Hepatocyte (in vitro differentiated cells): ENCODE results near the gene ADAMTSL3. TPM values are rescaled to one million over a fixed set of nuclear protein-coding genes. Genes with fewer than 3 reads are reported as not detected.

Experiments
- DNase-seq: peaks from one replicate; pipeline ENCODE4 v3.0.0-alpha.2; 2016; ENCODE audit warnings: low spot score
- H2AFZ ChIP-seq: fragments of 200-600 bp; sonication (generic); 2 replicates; pipeline ENCODE4 v1.6.0; 2016; ENCODE audit warnings: antibody characterized with exemption, mild to moderate bottlenecking
- H3K27ac ChIP-seq: fragments of 200-600 bp; sonication (generic); 2 replicates; pipeline ENCODE4 v1.5.1; 2016; ENCODE audit warnings: mild to moderate bottlenecking
- H3K27me3 ChIP-seq: fragments of 200-600 bp; sonication (generic); 2 replicates; pipeline ENCODE4 v1.6.1; 2016
- H3K36me3 ChIP-seq: fragments of 200-600 bp; sonication (generic); replicated peaks from 2 replicates; pipeline ENCODE4 v1.5.1; 2016; ENCODE audit warnings: low read depth; ENCODE audit not compliant: insufficient read depth
- H3K4me1 ChIP-seq: fragments of 200-600 bp; sonication (generic); 2 replicates; pipeline ENCODE4 v1.5.1; 2016; ENCODE audit warnings: mild to moderate bottlenecking, moderate library complexity; ENCODE audit not compliant: insufficient read depth
- H3K4me2 ChIP-seq: fragments of 200-600 bp; sonication (generic); 2 replicates; pipeline ENCODE4 v1.6.0; 2016
- H3K4me3 ChIP-seq: fragments of 200-600 bp; sonication (generic); 2 replicates; pipeline ENCODE4 v1.5.1; 2016; ENCODE audit warnings: mild to moderate bottlenecking
- H3K79me2 ChIP-seq: fragments of 200-600 bp; sonication (generic); 2 replicates; pipeline ENCODE4 v1.6.0; 2017; ENCODE audit warnings: mild to moderate bottlenecking
- H3K9me2 ChIP-seq: fragments of 200-600 bp; sonication (generic); replicated peaks from 2 replicates; pipeline ENCODE4 v1.6.0; 2017; ENCODE audit warnings: mild to moderate bottlenecking; ENCODE audit not compliant: insufficient read depth
- H3K9me3 ChIP-seq: fragments of 200-600 bp; sonication (generic); 2 replicates; pipeline ENCODE4 v1.5.1; 2016; ENCODE audit warnings: low read depth, mild to moderate bottlenecking
- H4K20me1 ChIP-seq: fragments of 200-600 bp; sonication (generic); 2 replicates; pipeline ENCODE4 v1.6.0; 2016; ENCODE audit warnings: mild to moderate bottlenecking; ENCODE audit not compliant: insufficient read depth, poor library complexity, severe bottlenecking
- EZH2 ChIP-seq: fragments of 200-600 bp; sonication (generic); IDR thresholded peaks from 2 replicates; pipeline ENCODE4 v1.6.1; 2016; ENCODE audit warnings: antibody characterized with exemption, mild to moderate bottlenecking, borderline replicate concordance
- EZH2phosphoT487 ChIP-seq: fragments of 200-600 bp; sonication (generic); IDR thresholded peaks from one replicate; pipeline ENCODE4 v1.6.1; 2018; ENCODE audit warnings: antibody characterized with exemption, mild to moderate bottlenecking, low read depth, moderate library complexity; ENCODE audit not compliant: unreplicated experiment, severe bottlenecking
- WGBS: methylation state at CpG from one replicate; pipeline ENCODE4 v1.1.6; 2016; ENCODE audit warnings: low lambda C conversion rate; ENCODE audit errors: missing lambda C conversion rate; 5-methylcytosine and 5-hydroxymethylcytosine counted together
- polyA plus RNA-seq: library from polyadenylated mRNA; unstranded; fragments of >200 nt; fragmentation: Nextera tagmentation; extraction: Ambion mirVana; gene quantifications from 2 replicates; pipeline ENCODE4 v1.2.1, GENCODE V29; 2016
- total RNA-seq: library from RNA; depleted of rRNA; stranded (reverse); fragments of >200 nt; gene quantifications from 2 replicates; pipeline ENCODE4 v1.2.3, GENCODE V29; 2014
- TF ChIP-seq, protein P1 (sequence below): fragments of 200-600 bp; sonication (generic); IDR thresholded peaks from 2 replicates; pipeline ENCODE4 v1.5.1; 2016; ENCODE audit warnings: antibody characterized with exemption, mild to moderate bottlenecking; ENCODE audit not compliant: poor library complexity

The ADAMTSL3 gene
- total and polyA plus RNA-seq, 2 experiments from 2014 or later, result 5.0 to 5.2 TPM

DNA sequence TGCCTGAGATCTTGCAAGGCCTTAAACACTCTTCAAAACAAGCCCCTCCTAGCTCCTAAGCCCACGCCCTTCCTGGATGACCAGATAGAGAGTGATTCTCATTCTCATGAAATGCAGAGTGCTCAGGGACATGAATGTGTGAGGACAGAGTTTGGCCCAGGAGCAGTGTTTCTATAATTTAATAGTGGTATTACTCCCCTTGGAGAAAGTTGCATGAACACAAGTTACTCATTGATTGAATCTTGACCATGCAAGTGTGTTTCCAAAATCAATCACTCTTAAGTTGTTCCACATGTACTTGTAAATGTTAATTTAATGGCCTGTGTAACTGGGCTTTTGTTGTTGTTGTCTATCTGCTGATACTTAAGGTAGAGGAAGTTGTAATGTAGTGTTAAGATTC is 181.6 kb downstream of the ADAMTSL3 start:
- Histone ChIP-seq H3K79me2 (no peaks in the 10 kb centered on the region), H4K20me1 (no peaks in the 10 kb centered on the region), H3K9me2 (no peaks in the 10 kb centered on the region), H3K36me3 (no peaks in the 10 kb centered on the region), H2AFZ (no peak overlapping the region), H3K4me1 (no peaks in the 10 kb centered on the region), H3K27me3 (no peaks in the 10 kb centered on the region), H3K4me2 (no peak overlapping the region), H3K27ac (no peak overlapping the region), H3K9me3 (no peaks in the 10 kb centered on the region), H3K4me3 (no peak overlapping the region)
- DNase-seq, result no peak
- WGBS, result 80% methylated on average over 1 of the region's 1 CpG
- TF ChIP-seq EZH2phosphoT487 (no peak), EZH2 (no peak)
- TF ChIP-seq, protein P1, sequence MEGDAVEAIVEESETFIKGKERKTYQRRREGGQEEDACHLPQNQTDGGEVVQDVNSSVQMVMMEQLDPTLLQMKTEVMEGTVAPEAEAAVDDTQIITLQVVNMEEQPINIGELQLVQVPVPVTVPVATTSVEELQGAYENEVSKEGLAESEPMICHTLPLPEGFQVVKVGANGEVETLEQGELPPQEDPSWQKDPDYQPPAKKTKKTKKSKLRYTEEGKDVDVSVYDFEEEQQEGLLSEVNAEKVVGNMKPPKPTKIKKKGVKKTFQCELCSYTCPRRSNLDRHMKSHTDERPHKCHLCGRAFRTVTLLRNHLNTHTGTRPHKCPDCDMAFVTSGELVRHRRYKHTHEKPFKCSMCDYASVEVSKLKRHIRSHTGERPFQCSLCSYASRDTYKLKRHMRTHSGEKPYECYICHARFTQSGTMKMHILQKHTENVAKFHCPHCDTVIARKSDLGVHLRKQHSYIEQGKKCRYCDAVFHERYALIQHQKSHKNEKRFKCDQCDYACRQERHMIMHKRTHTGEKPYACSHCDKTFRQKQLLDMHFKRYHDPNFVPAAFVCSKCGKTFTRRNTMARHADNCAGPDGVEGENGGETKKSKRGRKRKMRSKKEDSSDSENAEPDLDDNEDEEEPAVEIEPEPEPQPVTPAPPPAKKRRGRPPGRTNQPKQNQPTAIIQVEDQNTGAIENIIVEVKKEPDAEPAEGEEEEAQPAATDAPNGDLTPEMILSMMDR, result no peak

DNA sequence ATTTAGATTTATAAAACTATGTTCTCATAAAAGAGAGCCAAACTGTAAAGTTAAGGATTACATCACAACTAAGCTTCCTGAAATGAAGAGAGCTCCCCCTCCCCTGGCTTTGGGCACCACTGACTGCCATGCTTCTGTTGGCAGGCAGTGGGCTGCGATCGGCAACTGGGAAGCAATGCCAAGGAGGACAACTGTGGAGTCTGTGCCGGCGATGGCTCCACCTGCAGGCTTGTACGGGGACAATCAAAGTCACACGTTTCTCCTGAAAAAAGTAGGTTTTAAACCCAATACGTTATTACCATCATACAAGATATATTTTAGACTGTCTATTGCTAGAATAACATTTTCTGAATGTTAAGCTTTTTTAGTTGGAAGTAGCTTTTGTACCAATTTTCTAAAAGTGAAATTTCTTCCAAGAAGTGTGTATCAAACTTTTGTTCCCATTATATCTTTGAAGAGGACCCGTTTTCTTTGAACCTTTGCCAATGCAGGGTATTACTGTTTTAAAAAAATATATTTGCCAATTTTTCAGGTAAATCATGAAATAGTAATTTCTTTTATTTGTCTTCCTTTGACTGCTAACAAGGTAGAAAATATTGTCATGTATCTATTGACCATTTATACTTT is 184.1 kb downstream of the ADAMTSL3 start:
- Histone ChIP-seq H2AFZ (no peak overlapping the region), H3K27ac (no peak overlapping the region), H4K20me1 (no peaks in the 10 kb centered on the region), H3K36me3 (no peaks in the 10 kb centered on the region), H3K9me2 (no peaks in the 10 kb centered on the region), H3K79me2 (no peaks in the 10 kb centered on the region), H3K4me1 (no peaks in the 10 kb centered on the region), H3K9me3 (no peaks in the 10 kb centered on the region), H3K27me3 (no peaks in the 10 kb centered on the region), H3K4me2 (no peak overlapping the region), H3K4me3 (no peak overlapping the region)
- 22% methylated on average over 8 of the region's 8 CpGs for WGBS
- DNase-seq, result peak; percentile 52
- TF ChIP-seq EZH2 (no peak), EZH2phosphoT487 (no peak)
- TF ChIP-seq, protein P1, result peak; percentile 59

DNA sequence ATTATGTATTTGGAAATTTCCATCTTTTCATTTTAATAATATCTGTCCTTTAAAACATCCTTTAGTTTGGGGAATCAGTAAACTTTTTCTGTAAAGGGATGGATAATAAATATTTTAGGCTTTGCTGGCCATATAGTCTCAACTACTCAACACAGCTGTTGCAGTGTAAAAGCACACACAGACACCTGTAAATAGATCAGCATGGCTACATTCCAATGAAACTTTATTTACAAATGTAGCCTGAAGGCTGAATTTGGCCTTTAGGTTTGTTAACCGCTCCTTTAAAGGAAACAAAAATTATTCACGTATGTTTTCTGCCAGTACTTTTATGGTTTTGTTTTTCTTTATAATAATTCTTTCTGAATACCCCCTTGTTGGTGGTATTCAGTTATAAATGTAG is 184.8 kb downstream of the ADAMTSL3 start:
- 76% methylated on average over 2 of the region's 2 CpGs for WGBS
- TF ChIP-seq, protein P1, result no peak
- TF ChIP-seq EZH2phosphoT487 (no peak), EZH2 (no peak)
- Histone ChIP-seq H4K20me1 (no peaks in the 10 kb centered on the region), H3K36me3 (no peaks in the 10 kb centered on the region), H3K4me1 (no peaks in the 10 kb centered on the region), H3K9me2 (no peaks in the 10 kb centered on the region), H3K79me2 (no peaks in the 10 kb centered on the region), H3K27me3 (no peaks in the 10 kb centered on the region), H2AFZ (no peak overlapping the region), H3K9me3 (no peaks in the 10 kb centered on the region), H3K27ac (no peak overlapping the region), H3K4me2 (no peak overlapping the region), H3K4me3 (no peak overlapping the region)
- no peak for DNase-seq

DNA sequence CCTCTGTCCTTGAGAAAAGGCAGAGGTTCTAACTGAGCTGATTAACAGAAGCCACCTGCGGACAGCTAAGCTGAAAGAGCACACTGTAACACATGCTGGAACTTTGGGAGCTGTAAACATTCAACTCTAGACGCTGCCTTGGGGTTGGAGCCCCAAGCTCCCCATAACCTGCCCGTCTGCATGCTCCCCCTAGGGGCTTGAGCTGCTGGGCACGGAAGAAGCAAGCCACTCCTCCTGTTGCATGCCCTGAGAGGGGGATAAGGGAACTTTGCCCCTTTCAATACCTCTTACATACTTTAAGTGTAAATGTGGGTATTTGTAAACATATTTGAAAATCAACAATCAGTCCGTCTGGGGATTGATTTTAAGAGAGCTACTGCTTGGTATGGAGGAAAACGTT is 188.4 kb downstream of the ADAMTSL3 start:
- Histone ChIP-seq H3K4me1 (no peaks in the 10 kb centered on the region), H3K27me3 (no peaks in the 10 kb centered on the region), H3K27ac (no peak overlapping the region), H3K36me3 (no peaks in the 10 kb centered on the region), H2AFZ (no peak overlapping the region), H3K79me2 (no peaks in the 10 kb centered on the region), H3K9me2 (no peaks in the 10 kb centered on the region), H3K4me3 (no peak overlapping the region), H3K9me3 (no peaks in the 10 kb centered on the region), H3K4me2 (no peak overlapping the region), H4K20me1 (no peaks in the 10 kb centered on the region)
- TF ChIP-seq, protein P1, result no peak
- TF ChIP-seq EZH2phosphoT487 (no peak), EZH2 (no peak)
- DNase-seq, result no peak
- WGBS, result 63% methylated on average over 6 of the region's 6 CpGs
